Activated CD8-positive, alpha-beta T cell treated with anti-CD3 and anti-CD28 coated beads for 36 hours (primary cell): ENCODE measurements around the gene DISP2. TPM values are rescaled to one million over a fixed set of nuclear protein-coding genes. Genes with fewer than 3 reads are reported as not detected.

Source experiments
- ATAC-seq: fragments of 200-7000 bp; cut with Tn5 transposase; one replicate; pipeline ENCODE4 v1.10.0; 2021; ENCODE audit warnings: mild to moderate bottlenecking, moderate library complexity
- CTCF ChIA-PET: fragments of 350-600 bp; sonication (Branson Sonifier 250); formaldehyde crosslinking; loops from one replicate; lab custom pipeline; 2021; ENCODE audit warnings: antibody characterized with exemption; lab: Charles Lee
- POLR2A ChIA-PET: fragments of 350-600 bp; sonication (Branson Sonifier 250); formaldehyde crosslinking; loops from one replicate; lab custom pipeline; 2021; ENCODE audit warnings: antibody characterized with exemption; lab: Charles Lee
- DNase-seq: peaks from one replicate; pipeline ENCODE4 v3.0.0-alpha.2; 2020
- H3K27ac Mint-ChIP-seq: one replicate; pipeline ENCODE4 v1.8.0; 2021; ENCODE audit warnings: mild to moderate bottlenecking, mixed read lengths
- H3K27me3 Mint-ChIP-seq: one replicate; pipeline ENCODE4 v1.8.0; 2021; ENCODE audit warnings: mixed read lengths
- H3K36me3 Mint-ChIP-seq: one replicate; pipeline ENCODE4 v1.8.0; 2021; ENCODE audit warnings: low read depth, mixed read lengths
- H3K4me1 Mint-ChIP-seq: one replicate; pipeline ENCODE4 v1.8.0; 2021; ENCODE audit warnings: low read depth, mixed read lengths
- H3K4me3 Mint-ChIP-seq: one replicate; pipeline ENCODE4 v1.8.0; 2021; ENCODE audit warnings: mild to moderate bottlenecking, moderate library complexity, mixed read lengths
- H3K9me3 Mint-ChIP-seq: one replicate; pipeline ENCODE4 v1.8.0; 2021; ENCODE audit warnings: mixed read lengths
- CTCF ChIP-seq: fragments of 200-600 bp; IDR thresholded peaks from one replicate; pipeline ENCODE4 v1.8.0; 2022; ENCODE audit warnings: antibody characterized with exemption, mild to moderate bottlenecking
- intact Hi-C: fragments of 100-400 bp; cut with micrococcal nuclease; formaldehyde crosslinking; loops from one replicate; pipeline ENCODE4 v1.10.0; 2022
- total RNA-seq, 2 experiments: library from RNA; stranded (reverse); gene quantifications; one replicate each; pipeline ENCODE4 v1.2.3, GENCODE V29; 2021

DISP2 gene
- total RNA-seq, 2 experiments from 2014 or later: 0.09 to 0.20 TPM

- Mint-ChIP-seq H3K4me1 (peaks cover 8% of the 10 kb centered on the region), H3K27ac (peak overlapping the region; percentile 18), H3K36me3 (peaks cover 68% of the 10 kb centered on the region), H3K9me3 (no peaks in the 10 kb centered on the region), H3K27me3 (no peaks in the 10 kb centered on the region), H3K4me3 (no peak overlapping the region)
- ChIA-PET CTCF (interaction anchor here (0.6 to 1.8 kb wide), 4 partner anchors 16 to 51 kb away, joined by 3 to 7 read pairs (median 3); partner anchors contain the start of genes BAHD1, DISP2 and IVD), POLR2A (interaction anchor here (1.1 kb wide), 1 partner anchor 31 kb away, joined by 3 read pairs; no protein-coding TSS in a partner anchor)
- intact Hi-C loops: no loop called here
- DNase-seq (no peak), ATAC-seq (no peak)
- TF ChIP-seq CTCF: no peak
Measured at GRCh38 chr15:40388941-40389823, 31.2 kb downstream of the DISP2 start.

GRCh38 chr15:40389824-40390595, 32.0 kb downstream of the DISP2 start:
- ChIA-PET POLR2A (interaction anchor here (1.1 kb wide), 1 partner anchor 30 kb away, joined by 3 read pairs; no protein-coding TSS in a partner anchor), CTCF (interaction anchor here (1.1 to 1.8 kb wide), 3 partner anchors 15 to 51 kb away, joined by 3 to 7 read pairs (median 3); partner anchors contain the start of genes BAHD1 and IVD)
- peaks cover 2% of the 10 kb centered on the region for H3K4me1 Mint-ChIP-seq
- H3K4me3 Mint-ChIP-seq: no peak overlapping the region
- H3K9me3 Mint-ChIP-seq: no peaks in the 10 kb centered on the region
- peak overlapping the region; percentile 18 for H3K27ac Mint-ChIP-seq
- intact Hi-C loops: no loop called here
- ATAC-seq (no peak), DNase-seq (no peak)
- no peak for TF ChIP-seq CTCF
- H3K27me3 Mint-ChIP-seq: no peaks in the 10 kb centered on the region
- peaks cover 60% of the 10 kb centered on the region for H3K36me3 Mint-ChIP-seq

- Mint-ChIP-seq H3K27me3 (no peaks in the 10 kb centered on the region), H3K4me3 (no peak overlapping the region), H3K4me1 (peaks cover 8% of the 10 kb centered on the region), H3K27ac (no peak overlapping the region), H3K36me3 (peaks cover 33% of the 10 kb centered on the region), H3K9me3 (no peaks in the 10 kb centered on the region)
- ChIA-PET POLR2A (interaction anchor here (0.6 to 1.1 kb wide), 2 partner anchors 11 to 13 kb away, joined by 3 to 4 read pairs; partner anchors contain the start of gene KNSTRN), CTCF (interaction anchor here (1.4 to 1.7 kb wide), 2 partner anchors 9 to 11 kb away, joined by 4 to 5 read pairs; partner anchors contain the start of gene KNSTRN)
- DNase-seq (no peak), ATAC-seq (no peak)
- TF ChIP-seq CTCF: no peak
- intact Hi-C loops: no loop called here
Measured at GRCh38 chr15:40392986-40393948, 35.2 kb downstream of the DISP2 start.

GRCh38 chr15:40397688-40398412, 39.8 kb downstream of the DISP2 start:
- intact Hi-C loops: no loop called here
- ChIA-PET CTCF (interaction anchor here (0.6 to 2.9 kb wide), 13 partner anchors 9 to 1857 kb away, joined by 3 to 15 read pairs (median 5); partner anchors contain the start of genes BAHD1, IVD and KNSTRN), POLR2A (interaction anchor here (0.6 to 2.0 kb wide), 8 partner anchors 10 to 47 kb away, joined by 3 to 7 read pairs (median 4); partner anchors contain the start of gene KNSTRN)
- no peak for ATAC-seq
- Mint-ChIP-seq H3K27ac (peak overlapping the region; percentile 57), H3K4me1 (peaks cover 22% of the 10 kb centered on the region), H3K36me3 (peaks cover 7% of the 10 kb centered on the region), H3K4me3 (peak overlapping the region; percentile 41), H3K9me3 (no peaks in the 10 kb centered on the region), H3K27me3 (no peaks in the 10 kb centered on the region)
- no peak for DNase-seq
- no peak for TF ChIP-seq CTCF
